ENCODE data around the gene SLC38A6. TPM values are rescaled to one million over a fixed set of nuclear protein-coding genes. Genes with fewer than 3 reads are reported as not detected.

The SLC38A6 gene
- total RNA-seq, 1 experiment from 2014 or later: 6.0 TPM

DNA sequence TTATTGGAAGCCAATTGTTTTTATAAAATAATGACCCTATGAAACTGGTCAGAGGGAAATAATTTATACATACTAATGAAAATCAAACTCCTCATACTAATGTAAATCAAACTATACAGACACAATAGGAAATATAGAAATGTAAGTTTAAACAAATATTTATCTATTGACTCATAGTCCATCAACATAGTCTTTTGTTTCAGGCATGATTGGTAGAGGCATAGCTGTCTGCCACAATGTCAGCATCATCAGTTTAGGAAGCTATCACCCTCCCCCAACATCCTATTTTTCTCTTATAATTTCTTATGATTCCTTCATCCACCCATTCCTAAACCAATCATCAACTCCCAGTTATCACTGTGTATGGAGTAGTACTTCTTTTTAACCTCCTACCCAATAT, 117.7 kb downstream of the SLC38A6 start:
- Mint-ChIP-seq H3K36me3 (ENCODE audit: insufficient read depth in 1 of 3, low read depth in 3 of 3) (peaks cover 25 to 38% (median 35%) of the 10 kb centered on the region in 3 experiments), H3K27ac (no peak overlapping the region), H3K9me3 (peaks cover 34 to 41% of the 10 kb centered on the region in 2 experiments), H3K27me3 (ENCODE audit: low read depth) (peaks cover 5% of the 10 kb centered on the region; the same call in 1 of the 2 replicates), H3K4me1 (peaks cover 36 to 38% of the 10 kb centered on the region in 2 experiments), H3K4me3 (no peak overlapping the region)
- Histone ChIP-seq H2AK5ac (ENCODE audit: insufficient read length, low read length) (no peak overlapping the region), H3K18ac (ENCODE audit: insufficient read length, low read depth, low read length) (no peak overlapping the region), H3K56ac (ENCODE audit: insufficient read length, low read depth, low read length) (no peak overlapping the region), H2BK120ac (ENCODE audit: low read depth, low read length, poor library complexity, severe bottlenecking) (no peak overlapping the region), H3K4me1 (ENCODE audit: insufficient read depth, low read length) (peaks cover 24% of the 10 kb centered on the region), H3K14ac (ENCODE audit: insufficient read depth, low read length) (no peak overlapping the region), H3K4ac (ENCODE audit: low read depth, low read length) (no peak overlapping the region), H4K5ac (ENCODE audit: insufficient read length, low read depth, low read length) (no peak overlapping the region), H4K8ac (replicated peaks; ENCODE audit: insufficient read length, low read depth, low read length) (no peak overlapping the region), H3K27me3 (ENCODE audit: insufficient read depth, low read length) (no peaks in the 10 kb centered on the region), H3K23me2 (ENCODE audit: insufficient read length, low read depth, low read length, poor library complexity, severe bottlenecking) (no peaks in the 10 kb centered on the region), H4K91ac (ENCODE audit: insufficient read length, low read depth, low read length) (no peak overlapping the region), H3K9ac (ENCODE audit: extremely low read depth, insufficient read length, low read length) (no peak overlapping the region), H3K79me1 (ENCODE audit: insufficient read depth, low read depth, low read length, poor library complexity, severe bottlenecking) (no peaks in the 10 kb centered on the region), H4K20me1 (ENCODE audit: control insufficient read depth, insufficient read depth, insufficient read length) (no peaks in the 10 kb centered on the region), H3K4me2 (ENCODE audit: insufficient read depth, insufficient read length, low read length) (no peak overlapping the region), H2AFZ (ENCODE audit: low read length) (no peak overlapping the region), H3K23ac (ENCODE audit: insufficient read length, low read depth, low read length) (no peak overlapping the region), H2BK15ac (ENCODE audit: low read depth, low read length) (no peak overlapping the region), H3K9me3 (ENCODE audit: control insufficient read depth, low read depth, low read length) (peaks cover 8% of the 10 kb centered on the region), H2BK20ac (ENCODE audit: low read depth, low read length, poor library complexity, severe bottlenecking) (no peak overlapping the region), H3K79me2 (ENCODE audit: insufficient read depth, low read length) (no peaks in the 10 kb centered on the region), H2BK12ac (ENCODE audit: insufficient read length, low read depth, low read length) (no peak overlapping the region), H3T11ph (ENCODE audit: low read length) (no peak overlapping the region), H2BK5ac (ENCODE audit: insufficient read length, low read length) (no peak overlapping the region), H3K27ac (ENCODE audit: insufficient read length, low read depth, low read length) (no peak overlapping the region)
- DNase-seq: no peak
- TF ChIP-seq, protein P1, sequence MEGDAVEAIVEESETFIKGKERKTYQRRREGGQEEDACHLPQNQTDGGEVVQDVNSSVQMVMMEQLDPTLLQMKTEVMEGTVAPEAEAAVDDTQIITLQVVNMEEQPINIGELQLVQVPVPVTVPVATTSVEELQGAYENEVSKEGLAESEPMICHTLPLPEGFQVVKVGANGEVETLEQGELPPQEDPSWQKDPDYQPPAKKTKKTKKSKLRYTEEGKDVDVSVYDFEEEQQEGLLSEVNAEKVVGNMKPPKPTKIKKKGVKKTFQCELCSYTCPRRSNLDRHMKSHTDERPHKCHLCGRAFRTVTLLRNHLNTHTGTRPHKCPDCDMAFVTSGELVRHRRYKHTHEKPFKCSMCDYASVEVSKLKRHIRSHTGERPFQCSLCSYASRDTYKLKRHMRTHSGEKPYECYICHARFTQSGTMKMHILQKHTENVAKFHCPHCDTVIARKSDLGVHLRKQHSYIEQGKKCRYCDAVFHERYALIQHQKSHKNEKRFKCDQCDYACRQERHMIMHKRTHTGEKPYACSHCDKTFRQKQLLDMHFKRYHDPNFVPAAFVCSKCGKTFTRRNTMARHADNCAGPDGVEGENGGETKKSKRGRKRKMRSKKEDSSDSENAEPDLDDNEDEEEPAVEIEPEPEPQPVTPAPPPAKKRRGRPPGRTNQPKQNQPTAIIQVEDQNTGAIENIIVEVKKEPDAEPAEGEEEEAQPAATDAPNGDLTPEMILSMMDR (conservative IDR thresholded peaks at IDR 0.05): no peak
